B cell (primary cell): ENCODE measurements around the gene SMIM36. TPM values are rescaled to one million over a fixed set of nuclear protein-coding genes. Genes with fewer than 3 reads are reported as not detected.
"Not testable (repeated sequence)": the region's sequence is repeated elsewhere in the genome, so short reads cannot be mapped to it uniquely, and the experiment has no call there.

ENCODE experiments used
- ATAC-seq: fragments of 200-7000 bp; cut with Tn5 transposase; one replicate; pipeline ENCODE4 v1.10.0; 2021; ENCODE audit warnings: low read depth, mild to moderate bottlenecking, moderate number of reproducible peaks, moderate library complexity
- CTCF ChIA-PET: fragments of 350-600 bp; sonication (Branson Sonifier 250); formaldehyde crosslinking; loops from one replicate; lab custom pipeline; 2021; ENCODE audit warnings: antibody characterized with exemption, inconsistent platforms; lab: Charles Lee
- POLR2A ChIA-PET: fragments of 350-600 bp; sonication (Branson Sonifier 250); formaldehyde crosslinking; loops from one replicate; lab custom pipeline; 2021; ENCODE audit warnings: antibody characterized with exemption; lab: Charles Lee
- DNase-seq: peaks from one replicate; pipeline ENCODE4 v3.0.0; 2013
- H2AFZ ChIP-seq: 2 replicates; pipeline ENCODE4 v1.6.1; 2012; ENCODE audit warnings: mild to moderate bottlenecking, low read depth, low read length; ENCODE audit not compliant: insufficient read depth, poor library complexity, severe bottlenecking
- H3K27ac ChIP-seq, 2 donors: 1 replicate in 1 of 2; 2 replicates in 1 of 2; pipeline ENCODE4 v1.5.1; 2012 to 2013; ENCODE audit warnings: low read length in 2 of 2, mild to moderate bottlenecking in 2 of 2, moderate library complexity in 1 of 2
- H3K27me3 ChIP-seq, 4 experiments: fragments of 200-600 bp in 1 of 4; sonication (generic) in 1 of 4; replicated peaks in 1 of 4; 1 replicate in 2 of 4; 2 replicates in 2 of 4; pipeline versions ENCODE4 v1.6.1 to v1.7.0; 2013 to 2016; ENCODE audit warnings: low read length in 3 of 4, mild to moderate bottlenecking in 2 of 4, mixed read lengths in 1 of 4, moderate library complexity in 1 of 4; ENCODE audit not compliant: insufficient read depth in 4 of 4, control insufficient read depth in 3 of 4; ENCODE audit errors: control extremely low read depth in 1 of 4
- H3K36me3 ChIP-seq, 2 experiments: replicated peaks in 1 of 2; 1 replicate in 1 of 2; 2 replicates in 1 of 2; pipeline versions ENCODE4 v1.6.1 to v1.7.1; 2013; ENCODE audit warnings: low read length in 1 of 2; ENCODE audit not compliant: insufficient read depth in 2 of 2, control insufficient read depth in 1 of 2; ENCODE audit errors: control extremely low read depth in 1 of 2, extremely low read depth in 1 of 2
- H3K4me1 ChIP-seq, 2 donors: fragments of 200-600 bp in 1 of 2; sonication (generic) in 1 of 2; 1 replicate in 1 of 2; 2 replicates in 1 of 2; pipeline versions ENCODE4 v1.5.1 to v1.6.1; 2013 to 2017; ENCODE audit warnings: low read length in 2 of 2; ENCODE audit not compliant: control insufficient read depth in 2 of 2, insufficient read depth in 2 of 2
- H3K4me2 ChIP-seq: replicated peaks from 2 replicates; pipeline ENCODE3; 2012; ENCODE audit warnings: mild to moderate bottlenecking, low read depth, low read length; ENCODE audit not compliant: poor library complexity, severe bottlenecking
- H3K4me3 ChIP-seq, 5 experiments: fragments of 200-600 bp in 1 of 5; sonication (generic) in 1 of 5; 1 replicate in 3 of 5; 2 replicates in 2 of 5; pipeline versions ENCODE4 v1.5.1 to v1.7.0; 2011 to 2016; ENCODE audit warnings: low read length in 4 of 5, mild to moderate bottlenecking in 4 of 5, low read depth in 2 of 5, control low read depth in 1 of 5, moderate library complexity in 1 of 5; ENCODE audit not compliant: insufficient read depth in 1 of 5; ENCODE audit errors: control extremely low read depth in 1 of 5, extremely low read depth in 1 of 5
- H3K79me2 ChIP-seq: fragments of 200-600 bp; sonication (generic); one replicate; pipeline ENCODE4 v1.6.0; 2016; ENCODE audit warnings: low read length; ENCODE audit not compliant: control insufficient read depth, insufficient read depth
- H3K9ac ChIP-seq: fragments of 200-600 bp; sonication (generic); 2 replicates; pipeline ENCODE4 v1.6.1; 2017; ENCODE audit warnings: mild to moderate bottlenecking, low read length, moderate library complexity
- H3K9me3 ChIP-seq, 3 donors: one replicate each; pipeline versions ENCODE4 v1.6.1 to v1.7.1; 2013; ENCODE audit warnings: low read length in 2 of 3; ENCODE audit not compliant: control insufficient read depth in 2 of 3, insufficient read depth in 1 of 3; ENCODE audit errors: control extremely low read depth in 1 of 3
- H4K20me1 ChIP-seq: 2 replicates; pipeline ENCODE4 v1.6.0; 2012; ENCODE audit warnings: mild to moderate bottlenecking, low read length; ENCODE audit not compliant: insufficient read depth, control insufficient read depth, poor library complexity, severe bottlenecking
- H3K27ac Mint-ChIP-seq: one replicate; pipeline ENCODE4 v1.8.0; 2021; ENCODE audit warnings: mixed read lengths
- H3K27me3 Mint-ChIP-seq: one replicate; pipeline ENCODE4 v1.8.0; 2021; ENCODE audit warnings: mixed read lengths
- H3K4me1 Mint-ChIP-seq: one replicate; pipeline ENCODE4 v1.8.0; 2021; ENCODE audit warnings: mixed read lengths
- H3K4me3 Mint-ChIP-seq: one replicate; pipeline ENCODE4 v1.8.0; 2021; ENCODE audit warnings: mixed read lengths
- H3K9me3 Mint-ChIP-seq: one replicate; pipeline ENCODE4 v1.8.0; 2022; ENCODE audit warnings: mixed read lengths; ENCODE audit not compliant: insufficient read depth
- EZH2 ChIP-seq: IDR thresholded peaks from 2 replicates; pipeline ENCODE4 v1.6.1; 2012; ENCODE audit warnings: borderline replicate concordance, low read depth, mild to moderate bottlenecking, moderate library complexity, low read length; ENCODE audit not compliant: insufficient read depth, poor library complexity, severe bottlenecking
- WGBS: methylation state at CpG from one replicate; pipeline ENCODE4 v1.1.5; 2013; ENCODE audit warnings: missing lambda C conversion rate; ENCODE audit not compliant: insufficient coverage; 5-methylcytosine and 5-hydroxymethylcytosine counted together
- intact Hi-C: fragments of 100-400 bp; cut with micrococcal nuclease; formaldehyde crosslinking; loops from one replicate; pipeline ENCODE4 v1.10.0; 2022
- polyA plus RNA-seq: library from polyadenylated mRNA; depleted of rRNA; stranded (reverse); fragments of >200 nt; gene quantifications from 2 replicates; pipeline ENCODE4 v1.2.3, GENCODE V29; 2012
- total RNA-seq, 2 donors: library from RNA; stranded (reverse); fragments of 120-200 nt in 1 of 2; gene quantifications; 1 replicate in 1 of 2; 2 replicates in 1 of 2; pipeline versions ENCODE4 v1.2.3 to v1.2.4, GENCODE V29; 2013 to 2022
- TF ChIP-seq, protein P1 (sequence below): fragments of 200-600 bp; IDR thresholded peaks from one replicate; pipeline ENCODE4 v1.8.0; 2022; ENCODE audit warnings: antibody characterized with exemption, mild to moderate bottlenecking

SMIM36 gene
- total and polyA plus RNA-seq, 2 donors (not counting 1 experiment from before 2014, with no cell fraction given) = not detected

DNA sequence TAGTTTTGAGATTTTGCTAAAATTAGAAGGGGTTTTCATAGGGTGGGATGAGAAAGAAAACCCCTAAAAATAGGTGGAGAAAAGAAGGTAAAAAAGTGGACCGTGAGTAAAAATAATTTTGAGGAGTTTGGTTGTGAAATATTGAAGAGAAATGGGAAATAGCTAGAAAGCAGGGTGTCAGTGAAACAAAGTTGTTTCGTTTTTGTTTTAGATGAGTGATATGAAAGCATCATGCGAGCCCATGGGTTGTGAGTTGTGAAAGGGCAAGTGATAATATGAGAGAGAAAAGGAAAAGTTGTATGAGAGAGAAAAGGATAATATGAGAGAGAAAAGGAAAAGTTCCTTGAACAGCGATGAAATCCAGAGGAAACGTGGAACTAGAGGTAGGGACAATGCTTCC, 7.3 kb upstream of the SMIM36 start:
- no peak for TF ChIP-seq EZH2
- TF ChIP-seq, protein P1, sequence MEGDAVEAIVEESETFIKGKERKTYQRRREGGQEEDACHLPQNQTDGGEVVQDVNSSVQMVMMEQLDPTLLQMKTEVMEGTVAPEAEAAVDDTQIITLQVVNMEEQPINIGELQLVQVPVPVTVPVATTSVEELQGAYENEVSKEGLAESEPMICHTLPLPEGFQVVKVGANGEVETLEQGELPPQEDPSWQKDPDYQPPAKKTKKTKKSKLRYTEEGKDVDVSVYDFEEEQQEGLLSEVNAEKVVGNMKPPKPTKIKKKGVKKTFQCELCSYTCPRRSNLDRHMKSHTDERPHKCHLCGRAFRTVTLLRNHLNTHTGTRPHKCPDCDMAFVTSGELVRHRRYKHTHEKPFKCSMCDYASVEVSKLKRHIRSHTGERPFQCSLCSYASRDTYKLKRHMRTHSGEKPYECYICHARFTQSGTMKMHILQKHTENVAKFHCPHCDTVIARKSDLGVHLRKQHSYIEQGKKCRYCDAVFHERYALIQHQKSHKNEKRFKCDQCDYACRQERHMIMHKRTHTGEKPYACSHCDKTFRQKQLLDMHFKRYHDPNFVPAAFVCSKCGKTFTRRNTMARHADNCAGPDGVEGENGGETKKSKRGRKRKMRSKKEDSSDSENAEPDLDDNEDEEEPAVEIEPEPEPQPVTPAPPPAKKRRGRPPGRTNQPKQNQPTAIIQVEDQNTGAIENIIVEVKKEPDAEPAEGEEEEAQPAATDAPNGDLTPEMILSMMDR = no peak
- H3K4me1 Mint-ChIP-seq = peaks cover 5% of the 10 kb centered on the region
- no peak overlapping the region for H3K9ac ChIP-seq
- intact Hi-C loops = no loop called here
- H3K36me3 ChIP-seq = no peaks in the 10 kb centered on the region
- H3K4me2 ChIP-seq = no peak overlapping the region
- ATAC-seq = no peak
- H3K4me1 ChIP-seq = peaks cover 0 to 2% of the 10 kb centered on the region in 2 donors
- no peak overlapping the region for H2AFZ ChIP-seq
- H3K9me3 Mint-ChIP-seq = no peaks in the 10 kb centered on the region
- no peak overlapping the region for H3K27ac Mint-ChIP-seq
- H3K4me3 ChIP-seq = no peak overlapping the region
- 96% methylated on average over 5 of the region's 5 CpGs for WGBS
- no peak overlapping the region for H3K27ac ChIP-seq
- no peaks in the 10 kb centered on the region for H3K9me3 ChIP-seq
- H4K20me1 ChIP-seq = no peaks in the 10 kb centered on the region
- peaks cover 12% of the 10 kb centered on the region for H3K27me3 Mint-ChIP-seq
- ChIA-PET CTCF (no interaction called here), POLR2A (no interaction called here)
- no peak for DNase-seq
- H3K4me3 Mint-ChIP-seq = no peak overlapping the region
- H3K79me2 ChIP-seq = no peaks in the 10 kb centered on the region
- H3K27me3 ChIP-seq = no peaks in the 10 kb centered on the region

DNA sequence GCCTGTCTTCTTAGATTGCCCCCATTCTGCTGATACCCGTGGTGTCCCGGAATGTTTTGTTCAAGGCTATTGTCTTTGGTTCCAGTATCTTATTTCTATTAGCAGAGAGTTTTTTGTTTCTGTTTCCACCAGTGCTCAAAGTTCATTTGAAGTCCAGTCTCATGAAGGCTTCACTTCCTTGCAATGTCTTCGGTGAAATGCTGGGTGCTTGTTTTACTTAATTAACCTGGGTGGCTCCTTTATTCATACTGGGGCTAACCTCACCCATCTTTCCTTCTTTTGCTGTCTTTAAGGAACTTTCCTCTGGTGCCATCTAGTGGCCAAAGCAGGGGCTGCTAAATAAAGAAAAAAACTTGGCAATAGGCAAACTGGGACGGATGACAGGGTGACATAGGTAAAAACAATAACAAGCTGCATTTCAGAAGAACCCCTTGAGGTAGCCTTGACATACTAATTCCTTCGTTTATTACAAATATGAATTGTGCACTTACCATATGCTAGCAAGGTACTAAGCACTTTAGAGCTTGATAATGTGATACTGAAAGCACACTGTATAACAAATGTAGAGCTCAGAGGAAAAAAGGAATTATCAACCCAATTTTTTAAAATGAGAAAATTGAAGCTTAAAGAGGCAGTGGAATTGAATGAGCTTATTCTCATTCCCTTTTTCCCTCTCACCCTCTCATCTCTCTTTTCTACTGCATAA, 2.8 kb upstream of the SMIM36 start:
- Histone ChIP-seq H3K4me1 (peaks cover 0 to 2% of the 10 kb centered on the region in 2 donors), H4K20me1 (no peaks in the 10 kb centered on the region), H3K27me3 (no peaks in the 10 kb centered on the region), H3K4me3 (no peak overlapping the region), H3K27ac (no peak overlapping the region), H3K9me3 (no peaks in the 10 kb centered on the region), H3K36me3 (no peaks in the 10 kb centered on the region), H3K9ac (no peak overlapping the region), H2AFZ (no peak overlapping the region), H3K79me2 (no peaks in the 10 kb centered on the region), H3K4me2 (no peak overlapping the region)
- peaks cover 5% of the 10 kb centered on the region for H3K4me1 Mint-ChIP-seq
- intact Hi-C loops = loop anchor here (1.0 to 5.0 kb wide), 2 partner anchors 92 to 158 kb away; partner anchors contain the start of gene MMD
- no peaks in the 10 kb centered on the region for H3K9me3 Mint-ChIP-seq
- TF ChIP-seq, protein P1 = peak; percentile 96
- no peak for TF ChIP-seq EZH2
- H3K27me3 Mint-ChIP-seq = peaks cover 7% of the 10 kb centered on the region
- ATAC-seq (peak; percentile 49), DNase-seq (peak; percentile 81)
- no CpG with 5 or more reads among the region's 5 CpGs for WGBS
- ChIA-PET POLR2A (no interaction called here), CTCF (interaction anchor here (0.6 to 7.0 kb wide), 29 partner anchors 11 to 523 kb away, joined by 3 to 111 read pairs (median 4); no protein-coding TSS in a partner anchor)
- H3K27ac Mint-ChIP-seq = no peak overlapping the region
- H3K4me3 Mint-ChIP-seq = no peak overlapping the region

DNA sequence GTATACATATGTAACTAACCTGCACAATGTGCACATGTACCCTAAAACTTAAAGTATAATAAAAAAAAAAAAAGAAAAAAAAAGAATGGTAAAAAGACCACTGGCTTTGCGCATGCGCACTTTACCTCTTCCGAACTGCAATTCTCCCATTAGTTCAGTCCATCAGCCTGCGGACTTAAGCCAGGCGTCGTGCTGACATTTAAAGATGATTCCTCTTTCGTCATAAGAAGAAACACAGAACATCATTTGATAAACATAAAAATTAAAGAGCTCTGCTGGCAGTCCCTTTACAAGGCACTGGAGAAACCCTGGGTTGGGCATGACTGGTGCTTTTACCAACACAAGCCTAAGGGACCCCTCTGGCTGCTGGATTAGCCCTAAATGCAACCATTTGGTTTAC, 3.6 kb downstream of the SMIM36 start:
- H3K9ac ChIP-seq, POLR2A ChIA-PET, H3K4me2 ChIP-seq, intact Hi-C loops, H3K4me3 Mint-ChIP-seq, ATAC-seq, H4K20me1 ChIP-seq, H3K27me3 ChIP-seq, H3K79me2 ChIP-seq, DNase-seq, H3K27ac Mint-ChIP-seq, H3K27me3 Mint-ChIP-seq, H3K9me3 ChIP-seq, H3K4me1 ChIP-seq, H3K27ac ChIP-seq, H2AFZ ChIP-seq, H3K4me1 Mint-ChIP-seq, H3K4me3 ChIP-seq, H3K9me3 Mint-ChIP-seq, H3K36me3 ChIP-seq: not testable (repeated sequence)
- no CpG with 5 or more reads among the region's 7 CpGs for WGBS
- CTCF ChIA-PET = interaction anchor here (0.7 to 7.0 kb wide), 2 partner anchors 26 to 151 kb away, joined by 4 to 111 read pairs; no protein-coding TSS in a partner anchor
